HCT116 (cell line): ENCODE data around the gene ABCA8. TPM values are rescaled to one million over a fixed set of nuclear protein-coding genes. Genes with fewer than 3 reads are reported as not detected.

Experiments used
- ATAC-seq: fragments of 200-7000 bp; cut with Tn5 transposase; 2 replicates; pipeline ENCODE4 v1.9.1; 2020; ENCODE audit warnings: mild to moderate bottlenecking, moderate library complexity
- BruUV-seq: library from RNA; stranded (reverse); fragments of 400-500 nt; replicated peaks from 2 replicates; lab custom pipeline; 2021; lab: Mats Ljungman, UMichigan
- CTCF ChIA-PET: fragments of 300-600 bp; sonication (Branson Sonifier 250); formaldehyde crosslinking; loops from one replicate; lab custom pipeline; 2021; ENCODE audit warnings: antibody characterized with exemption; lab: Charles Lee
- POLR2A ChIA-PET: fragments of 300-600, 350-600 bp; sonication (Branson Sonifier 250); formaldehyde crosslinking; loops from one replicate; lab custom pipeline; 2021; ENCODE audit warnings: antibody characterized with exemption; lab: Charles Lee
- RAD21 ChIA-PET, 2 experiments: fragments of 300-600 bp; sonication (Branson Sonifier 250); formaldehyde crosslinking; loops; one replicate each; lab custom pipeline; 2023; ENCODE audit warnings: low total read pairs in 2 of 2; ENCODE audit not compliant: uncharacterized antibody in 2 of 2, unreplicated experiment in 2 of 2, low non-redundant PET in 1 of 2; lab: Charles Lee
- DNase-seq: peaks from one replicate; pipeline ENCODE4 v3.0.0-alpha.2; 2010; ENCODE audit warnings: low read depth, low spot score
- H2AFZ ChIP-seq: fragments of 200-600 bp; shearing (Covaris generic), sonication (generic); 2 replicates; pipeline ENCODE4 v1.6.1; 2017; ENCODE audit warnings: low read depth, mixed run types, mixed read lengths, antibody characterized with exemption, low read length; ENCODE audit not compliant: poor library complexity, severe bottlenecking
- H3K27ac ChIP-seq: 2 replicates; pipeline ENCODE4 v1.5.1; 2012; ENCODE audit warnings: low read depth, low read length
- H3K27me3 ChIP-seq: fragments of 200-600 bp; sonication (generic); 2 replicates; pipeline ENCODE4 v1.6.1; 2016; ENCODE audit warnings: mixed run types, low read length, mixed read lengths; ENCODE audit not compliant: insufficient read depth
- H3K36me3 ChIP-seq, 2 experiments: fragments of 200-500 bp in 1 of 2; fragments of 200-600 bp in 1 of 2; sonication (Bioruptor generic) in 1 of 2; sonication (generic) in 1 of 2; 2 replicates each; pipeline versions ENCODE4 v1.5.1 to v1.6.1; 2014 to 2016; ENCODE audit warnings: low read length in 2 of 2, inconsistent platforms in 1 of 2, mixed read lengths in 1 of 2, mixed run types in 1 of 2; ENCODE audit not compliant: insufficient read depth in 2 of 2, control insufficient read depth in 1 of 2
- H3K4me1 ChIP-seq, 2 experiments: fragments of 200-600 bp in 1 of 2; sonication (generic) in 1 of 2; 2 replicates each; pipeline versions ENCODE4 v1.5.1 to v1.6.1; 2012 to 2017; ENCODE audit warnings: low read length in 2 of 2, inconsistent platforms in 1 of 2, mild to moderate bottlenecking in 1 of 2, mixed read lengths in 1 of 2, mixed run types in 1 of 2, moderate library complexity in 1 of 2; ENCODE audit not compliant: insufficient read depth in 2 of 2, control insufficient read depth in 1 of 2
- H3K4me2 ChIP-seq: fragments of 200-600 bp; sonication (generic); 2 replicates; pipeline ENCODE4 v1.6.1; 2017; ENCODE audit warnings: mixed run types, low read length, mixed read lengths
- H3K4me3 ChIP-seq, 2 experiments: fragments of 200-600 bp in 1 of 2; sonication (generic) in 1 of 2; replicated peaks in 1 of 2; 2 replicates each; pipeline ENCODE4 v1.5.1; 2011 to 2016; ENCODE audit warnings: low read length in 2 of 2, control low read depth in 1 of 2, low read depth in 1 of 2, mild to moderate bottlenecking in 1 of 2, mixed read lengths in 1 of 2, mixed run types in 1 of 2
- H3K79me2 ChIP-seq: fragments of 200-600 bp; sonication (generic); 2 replicates; pipeline ENCODE4 v1.6.1; 2017; ENCODE audit warnings: mild to moderate bottlenecking, mixed run types, low read length, moderate library complexity, mixed read lengths; ENCODE audit not compliant: insufficient read depth
- H3K9ac ChIP-seq: fragments of 200-600 bp; sonication (generic); 2 replicates; pipeline ENCODE4 v1.6.1; 2016; ENCODE audit warnings: low read length, mixed read lengths
- H3K9me2 ChIP-seq: fragments of 200-600 bp; sonication (generic), shearing (Covaris generic); 2 replicates; pipeline ENCODE4 v1.6.1; 2017; ENCODE audit warnings: mixed run types, mild to moderate bottlenecking, moderate library complexity; ENCODE audit not compliant: insufficient read depth
- H3K9me3 ChIP-seq, 2 experiments: fragments of 200-500 bp in 1 of 2; fragments of 200-600 bp in 1 of 2; sonication (Bioruptor generic) in 1 of 2; sonication (generic) in 1 of 2; 2 replicates each; pipeline ENCODE4 v1.6.1; 2014 to 2017; ENCODE audit warnings: low read length in 2 of 2, mixed read lengths in 2 of 2, inconsistent platforms in 1 of 2, low read depth in 1 of 2, mild to moderate bottlenecking in 1 of 2, mixed run types in 1 of 2, moderate library complexity in 1 of 2; ENCODE audit not compliant: control insufficient read depth in 1 of 2, insufficient read depth in 1 of 2
- H4K20me1 ChIP-seq: fragments of 200-600 bp; sonication (generic), shearing (Covaris generic); 2 replicates; pipeline ENCODE4 v1.6.1; 2017; ENCODE audit warnings: mixed run types, mild to moderate bottlenecking, moderate library complexity; ENCODE audit not compliant: insufficient read depth
- CEBPB ChIP-seq: IDR thresholded peaks from 2 replicates; pipeline ENCODE4 v1.6.1; 2012; ENCODE audit warnings: low read depth
- CTCF ChIP-seq, 3 experiments: fragments of 200-600 bp in 1 of 3; sonication (generic) in 1 of 3; IDR thresholded peaks in 2 of 3; conservative IDR thresholded peaks in 1 of 3; 2 replicates each; pipeline ENCODE4 v1.5.1; 2012 to 2017; ENCODE audit warnings: low read depth in 2 of 3, low read length in 2 of 3, antibody characterized with exemption in 1 of 3, borderline replicate concordance in 1 of 3, control low read depth in 1 of 3, mild to moderate bottlenecking in 1 of 3, mixed read lengths in 1 of 3, mixed run types in 1 of 3, moderate library complexity in 1 of 3; ENCODE audit not compliant: insufficient read depth in 1 of 3
- EZH2 ChIP-seq: fragments of 200-600 bp; sonication (generic); IDR thresholded peaks from 2 replicates; pipeline ENCODE4 v1.6.1; 2017; ENCODE audit warnings: antibody characterized with exemption, mixed run types
- EZH2phosphoT487 ChIP-seq: fragments of 200-600 bp; IDR thresholded peaks from 2 replicates; pipeline ENCODE4 v1.6.1; 2018; ENCODE audit warnings: antibody characterized with exemption, borderline replicate concordance
- FOSL1 ChIP-seq: IDR thresholded peaks from 2 replicates; pipeline ENCODE4 v1.6.1; 2012; ENCODE audit warnings: low read depth
- REST ChIP-seq: IDR thresholded peaks from 2 replicates; pipeline ENCODE4 v1.6.1; 2012; ENCODE audit warnings: low read depth
- SP1 ChIP-seq: IDR thresholded peaks from 2 replicates; pipeline ENCODE4 v1.6.1; 2012; ENCODE audit warnings: low read depth
- ZBTB33 ChIP-seq: IDR thresholded peaks from 2 replicates; pipeline ENCODE4 v1.6.1; 2011; ENCODE audit warnings: mild to moderate bottlenecking, low read length, moderate library complexity; ENCODE audit not compliant: insufficient replicate concordance; ENCODE audit errors: extremely low read depth
- ZFX ChIP-seq: fragments of 450-650 bp; IDR thresholded peaks from 2 replicates; pipeline ENCODE4 v1.6.1; 2017
- intact Hi-C: fragments of 100-400 bp; cut with micrococcal nuclease; formaldehyde crosslinking; loops from 2 replicates; pipeline ENCODE4 v1.10.0; 2022
- total RNA-seq: library from RNA; stranded (reverse); gene quantifications from one replicate; pipeline ENCODE4 v1.2.1, GENCODE V29; 2021; ENCODE audit not compliant: unreplicated experiment

Gene ABCA8
- total RNA-seq, 1 experiment from 2014 or later, result 0.44 TPM

GRCh38 chr17:68884888-68885287 is 70.3 kb downstream of the ABCA8 start:
- H3K9ac ChIP-seq, result no peak overlapping the region

GRCh38 chr17:68878226-68878885 is 76.8 kb downstream of the ABCA8 start:
- no peaks in the 10 kb centered on the region for H3K27me3 ChIP-seq

More at GRCh38 chr17:68884888-68885287, 70.3 kb downstream of the ABCA8 start:
- Histone ChIP-seq H3K4me3 (no peak overlapping the region), H3K9me2 (peaks cover 5% of the 10 kb centered on the region; the same call in 1 of the 2 replicates), H3K27ac (no peak overlapping the region), H3K36me3 (no peaks in the 10 kb centered on the region), H4K20me1 (no peaks in the 10 kb centered on the region), H3K4me2 (no peak overlapping the region), H3K4me1 (no peaks in the 10 kb centered on the region), H3K27me3 (no peaks in the 10 kb centered on the region), H3K9me3 (peaks cover 0 to 1% of the 10 kb centered on the region in 2 experiments; a peak in 1 of 4 replicates), H2AFZ (no peak overlapping the region), H3K79me2 (no peaks in the 10 kb centered on the region)
- TF ChIP-seq ZBTB33 (no peak), CEBPB (no peak), EZH2 (no peak)
- intact Hi-C loops, result no loop called here
- POLR2A ChIA-PET, result no interaction called here
- RAD21 ChIA-PET, result no interaction called here
- CTCF ChIA-PET, result no interaction called here
- BruUV-seq, result no TSS peak
- no peak for DNase-seq
- ATAC-seq, result no peak

More at GRCh38 chr17:68878226-68878885, 76.8 kb downstream of the ABCA8 start:
- ATAC-seq (no peak), DNase-seq (no peak)
- ChIA-PET CTCF (no interaction called here), POLR2A (no interaction called here), RAD21 (no interaction called here)
- Histone ChIP-seq H3K36me3 (no peaks in the 10 kb centered on the region), H2AFZ (no peak overlapping the region), H3K27ac (no peak overlapping the region), H3K4me3 (no peak overlapping the region), H3K9me3 (peaks cover 0 to 3% of the 10 kb centered on the region in 2 experiments; a peak in 1 of 4 replicates), H4K20me1 (no peaks in the 10 kb centered on the region), H3K4me2 (no peak overlapping the region), H3K9ac (no peak overlapping the region), H3K4me1 (no peaks in the 10 kb centered on the region), H3K79me2 (no peaks in the 10 kb centered on the region), H3K9me2 (peaks cover 5% of the 10 kb centered on the region; the same call in 1 of the 2 replicates)
- intact Hi-C loops, result no loop called here
- TF ChIP-seq CTCF (IDR thresholded peaks at IDR 0.05 in 2 of 3, conservative IDR thresholded peaks at IDR 0.05 in 1 of 3; ENCODE audit: borderline replicate concordance in 1 of 3, insufficient read depth in 1 of 3, low read depth in 2 of 3, low read length in 2 of 3) (no peak), ZFX (no peak), EZH2phosphoT487 (no peak), SP1 (no peak), FOSL1 (no peak), REST (no peak)
- no TSS peak for BruUV-seq
